GM18951 (cell line): ENCODE results near the gene PIK3CB.

Experiments
- POLR2A ChIP-seq: IDR thresholded peaks from 4 replicates; pipeline ENCODE4 v1.6.1; 2011; ENCODE audit warnings: mild to moderate bottlenecking; ENCODE audit not compliant: insufficient read length, insufficient read depth; ENCODE audit errors: extremely low read depth
- in situ Hi-C: fragments of 300-500 bp; cut with MboI; formaldehyde crosslinking; loops from one replicate; pipeline ENCODE4 v1.12.0; 2022; ENCODE audit warnings: low sequenced_read_pairs, mixed read lengths, inconsistent platforms; ENCODE audit not compliant: unreplicated experiment

PIK3CB gene

GRCh38 chr3:138834596-138835396 is at the start of gene PIK3CB:
PIK3CB (minus strand) TSS chr3:138834928; CDS start chr3:138759343, 75,585 bp downstream.
- TF ChIP-seq POLR2A: peak; percentile 94
- in situ Hi-C loops: no loop called here

- in situ Hi-C loops: no loop called here
- TF ChIP-seq POLR2A: no peak
These were observed 46.5 kb upstream of the PIK3CB start for GRCh38 chr3:138881233-138881632.

- in situ Hi-C loops: no loop called here
- TF ChIP-seq POLR2A: no peak
These were observed 45.0 kb upstream of the PIK3CB start for GRCh38 chr3:138879541-138880380.

- in situ Hi-C loops: no loop called here
- no peak for TF ChIP-seq POLR2A
These were observed 42.5 kb upstream of the PIK3CB start for GRCh38 chr3:138877226-138877625.

- in situ Hi-C loops: no loop called here
- no peak for TF ChIP-seq POLR2A
These were observed 41.3 kb upstream of the PIK3CB start for GRCh38 chr3:138875754-138876664.

GRCh38 chr3:138875096-138875753 is 40.5 kb upstream of the PIK3CB start:
- in situ Hi-C loops: no loop called here

GRCh38 chr3:138873471-138874278 is 38.9 kb upstream of the PIK3CB start:
- in situ Hi-C loops: no loop called here
- no peak for TF ChIP-seq POLR2A

More at GRCh38 chr3:138875096-138875753, 40.5 kb upstream of the PIK3CB start:
- TF ChIP-seq POLR2A: no peak

DNA sequence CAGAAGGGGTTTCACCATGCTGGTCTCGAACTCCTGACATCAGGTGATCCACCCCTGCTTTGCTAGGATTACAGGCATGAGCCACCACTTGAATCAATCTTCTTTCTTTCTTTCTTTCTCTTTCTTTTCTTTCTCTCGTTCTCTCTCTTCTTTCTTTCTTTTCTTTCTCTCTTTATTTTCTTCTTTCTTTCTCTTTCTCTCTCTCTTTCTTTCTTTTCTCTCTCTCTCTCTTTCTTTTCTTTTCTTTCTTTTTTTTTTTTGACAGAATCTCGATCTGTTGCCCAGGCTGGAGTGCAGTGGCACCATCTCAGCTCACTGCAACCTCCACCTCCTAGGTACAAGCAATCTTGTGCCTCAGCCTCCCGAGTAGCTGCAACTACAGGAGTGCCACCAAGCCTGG is 37.9 kb upstream of the PIK3CB start:
- in situ Hi-C loops: no loop called here
- no peak for TF ChIP-seq POLR2A

DNA sequence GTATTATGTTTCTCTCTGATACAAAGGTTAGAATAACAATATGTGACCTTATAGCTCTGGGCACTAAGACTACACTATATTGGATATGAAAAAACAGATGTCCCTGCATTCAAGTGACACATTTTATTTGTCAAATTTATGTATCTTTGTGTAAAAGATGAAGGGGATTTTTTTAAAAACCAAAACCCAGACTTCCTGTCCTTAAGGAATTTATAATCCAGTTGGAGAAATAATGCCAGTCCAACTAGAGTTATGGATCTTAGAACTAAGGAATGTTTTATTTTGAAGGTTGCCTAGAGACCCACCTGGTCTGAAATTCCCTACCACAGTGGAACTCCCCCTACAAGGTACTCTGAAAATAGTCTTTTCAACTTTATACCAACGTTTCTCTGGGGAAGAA is 33.3 kb upstream of the PIK3CB start:
- TF ChIP-seq POLR2A: no peak
- in situ Hi-C loops: no loop called here

- TF ChIP-seq POLR2A: no peak
- in situ Hi-C loops: no loop called here
These were observed 29.0 kb upstream of the PIK3CB start for GRCh38 chr3:138863776-138864113.

DNA sequence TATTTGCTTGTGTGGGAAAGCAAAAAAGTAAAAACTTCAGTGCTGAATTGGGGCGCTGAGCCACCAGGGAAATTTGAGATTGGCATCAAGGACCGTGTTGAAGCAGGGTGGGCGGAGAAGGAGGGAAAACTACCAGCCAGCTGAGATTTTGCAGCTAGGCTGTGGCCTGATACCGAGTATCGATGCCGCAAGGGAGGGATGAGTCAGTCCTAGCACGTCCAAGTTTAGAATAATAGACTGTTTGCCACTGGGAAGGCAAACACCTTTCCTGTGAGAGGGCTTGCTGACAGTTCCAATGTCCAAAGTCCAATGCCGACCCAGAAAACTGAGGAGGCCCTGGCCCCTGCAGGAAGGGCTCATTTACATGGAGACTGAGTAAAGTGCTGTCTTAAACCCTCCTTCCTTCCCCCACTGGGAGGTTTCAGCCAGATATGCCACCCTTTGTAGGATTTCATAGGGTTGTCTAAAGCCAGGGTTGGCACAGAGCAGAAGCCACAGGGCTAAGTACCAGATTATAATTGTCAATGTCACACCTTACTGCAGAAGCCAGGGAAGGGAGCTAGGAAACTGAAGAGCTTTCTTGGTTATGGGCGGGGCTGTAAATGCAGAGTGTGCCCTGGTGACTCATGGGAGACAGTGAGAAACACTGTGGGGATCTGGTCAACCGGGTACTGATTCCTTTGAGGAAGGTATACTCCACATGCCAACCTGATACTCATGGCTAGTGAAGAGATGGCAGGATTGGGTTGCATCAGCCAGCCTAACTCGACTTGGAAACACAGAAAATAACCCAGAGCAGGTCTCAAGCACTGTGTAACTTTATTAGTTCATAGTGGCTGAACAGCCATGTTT is 28.4 kb upstream of the PIK3CB start:
- TF ChIP-seq POLR2A: no peak
- in situ Hi-C loops: no loop called here
